Measurements from ENCODE around the gene ZNF311.
"Not testable (repeated sequence)": the region's sequence is repeated elsewhere in the genome, so short reads cannot be mapped to it uniquely, and the experiment has no call there.

The ZNF311 gene

DNA sequence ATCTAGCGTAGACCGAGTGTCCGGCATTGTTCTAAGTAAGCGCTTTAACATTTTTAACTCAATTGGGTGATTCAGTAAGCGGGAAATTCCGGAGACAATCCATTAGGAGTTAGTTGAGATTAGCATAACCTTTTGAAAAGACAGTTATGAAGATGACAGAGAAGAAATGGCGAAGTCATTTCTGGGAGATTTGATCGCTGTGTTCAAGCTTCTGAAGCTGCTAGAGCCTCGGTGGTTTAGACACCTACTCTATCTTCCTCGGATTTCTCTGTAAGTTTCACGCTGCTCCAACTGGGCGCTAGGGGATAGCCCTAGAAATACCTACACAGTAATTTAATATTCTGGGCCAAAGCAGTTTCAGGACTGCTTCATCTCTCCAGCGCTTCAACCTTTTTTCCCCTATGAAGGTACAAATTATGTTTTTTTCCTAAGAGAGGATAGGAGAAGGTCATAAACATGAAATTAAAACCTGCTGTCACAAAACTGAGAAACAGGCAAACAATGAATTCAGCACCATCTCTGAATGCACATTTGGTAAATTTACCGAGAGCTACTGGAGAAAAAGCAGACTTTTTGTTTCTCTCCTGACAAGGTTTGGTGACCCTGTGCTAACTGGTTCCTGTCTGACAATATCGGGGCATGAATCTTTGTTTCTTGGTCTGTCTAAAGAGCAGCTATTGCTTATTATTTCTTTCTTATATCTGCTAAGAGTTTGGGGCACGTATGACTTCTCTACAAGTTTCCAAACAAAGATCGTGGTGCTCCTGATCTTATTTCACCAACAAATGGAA, 22.4 kb downstream of the ZNF311 start:
- peak; percentile 71 for DNase-seq (ENCODE audit: low read depth)

DNA sequence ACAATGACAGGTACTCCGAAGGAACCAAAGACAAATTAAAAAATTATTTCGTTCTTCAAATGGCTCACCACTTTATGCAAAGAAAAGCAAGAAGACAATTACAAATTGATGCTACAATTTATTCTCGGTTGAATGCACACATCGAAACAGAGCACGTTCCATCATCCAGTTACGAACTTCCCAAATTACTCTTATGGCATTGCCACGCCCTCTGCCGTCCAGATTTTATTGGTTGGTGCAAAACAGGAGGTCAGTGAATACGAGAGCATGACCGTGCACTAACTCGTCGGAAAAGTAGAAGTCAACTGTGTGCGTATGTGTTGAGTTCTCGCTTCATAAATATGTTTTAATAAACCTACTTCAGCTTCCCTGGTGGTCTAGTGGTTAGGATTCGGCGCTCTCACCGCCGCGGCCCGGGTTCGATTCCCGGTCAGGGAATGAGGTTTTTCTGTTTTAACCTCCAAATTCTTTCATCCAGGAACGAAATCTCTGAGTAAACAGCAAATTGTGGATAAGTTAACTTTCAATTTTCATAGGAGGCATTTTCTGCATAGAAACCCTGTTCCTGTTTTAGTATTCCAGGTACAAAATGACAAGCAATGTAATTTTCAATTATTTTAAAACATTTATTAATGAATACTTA, 23.2 kb downstream of the ZNF311 start:
- peak; percentile 92 for DNase-seq (ENCODE audit: low read depth)

DNA sequence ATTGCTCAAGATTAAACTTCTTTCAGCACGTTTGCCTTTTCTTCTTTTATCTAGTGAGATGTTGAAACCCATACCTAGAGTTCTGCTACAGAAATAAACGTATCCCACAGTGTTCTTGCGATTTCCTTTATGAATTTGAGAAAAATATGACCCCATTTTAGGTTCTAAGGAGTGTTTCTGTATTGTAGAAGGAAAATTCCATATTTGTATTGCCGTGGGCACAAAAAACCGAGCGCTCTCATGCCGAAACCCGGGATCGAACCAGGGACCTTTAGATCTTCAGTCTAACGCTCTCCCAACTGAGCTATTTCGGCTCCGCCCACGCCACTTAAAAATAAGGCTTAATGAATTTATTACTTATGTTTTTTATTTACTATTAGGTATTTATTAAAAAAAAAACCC, 23.7 kb downstream of the ZNF311 start:
- no peak for DNase-seq (ENCODE audit: low read depth)

DNA sequence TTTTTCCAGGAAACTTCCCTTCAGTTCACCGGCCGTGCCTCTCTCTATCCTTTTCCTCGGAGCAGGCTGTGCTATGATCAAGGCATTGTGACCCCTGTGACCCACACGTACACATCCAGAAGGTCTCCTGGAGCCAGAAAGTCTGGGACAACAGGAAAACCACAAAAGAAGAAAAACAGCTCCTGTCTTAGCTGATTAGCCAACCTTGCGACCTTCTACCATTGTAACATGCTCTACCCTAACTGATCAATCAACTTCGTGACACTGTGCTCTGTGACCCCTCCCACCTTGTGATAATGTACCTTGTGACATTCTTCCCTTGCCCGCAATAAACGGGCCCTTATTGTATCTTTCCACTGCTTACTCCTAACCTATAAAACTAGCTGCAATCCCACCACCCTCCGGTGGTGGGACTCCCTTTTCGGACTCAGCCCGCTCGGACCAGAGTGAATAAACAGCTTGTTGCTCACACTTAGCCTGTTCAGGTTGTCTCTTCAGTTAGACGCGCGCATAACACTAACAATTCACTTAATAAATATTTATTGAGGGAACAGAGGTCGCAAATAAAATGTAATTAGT, 24.2 kb downstream of the ZNF311 start:
- DNase-seq (ENCODE audit: low read depth): peak; percentile 82

DNA sequence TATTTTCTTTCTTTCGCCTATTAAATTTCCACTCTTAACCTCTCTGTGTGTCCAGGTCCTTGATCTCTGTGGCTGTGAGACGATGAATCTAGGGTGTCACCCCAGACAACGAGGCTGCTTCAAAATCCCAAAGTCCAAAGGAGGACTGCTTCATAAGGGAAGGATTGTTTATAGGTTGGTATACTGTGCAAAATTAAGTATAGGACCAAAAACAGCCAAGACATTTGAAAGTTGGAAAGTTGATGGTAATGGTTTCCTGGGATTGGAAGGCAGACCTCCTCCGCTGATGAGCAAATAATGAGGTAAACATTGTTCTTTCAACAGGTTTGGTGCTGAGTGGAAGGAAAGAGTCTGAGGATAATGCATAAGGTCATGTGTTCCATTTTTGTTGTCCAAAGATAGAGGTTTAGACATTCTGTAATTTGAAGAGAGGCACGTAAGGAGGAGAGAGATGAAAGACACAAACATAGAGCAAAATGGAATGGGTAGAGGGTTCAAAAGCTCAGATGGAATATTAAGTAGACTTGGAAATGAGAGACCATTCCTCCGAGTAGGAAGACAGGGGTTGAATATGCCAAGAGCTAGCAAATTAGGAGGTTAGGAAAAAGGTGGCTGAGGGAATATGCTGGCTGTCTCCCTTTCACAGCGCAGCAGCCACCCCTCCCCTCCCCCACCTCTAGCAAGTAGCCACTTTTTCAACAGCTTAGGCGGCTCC, 24.8 kb downstream of the ZNF311 start:
- DNase-seq (ENCODE audit: low read depth): no peak

DNA sequence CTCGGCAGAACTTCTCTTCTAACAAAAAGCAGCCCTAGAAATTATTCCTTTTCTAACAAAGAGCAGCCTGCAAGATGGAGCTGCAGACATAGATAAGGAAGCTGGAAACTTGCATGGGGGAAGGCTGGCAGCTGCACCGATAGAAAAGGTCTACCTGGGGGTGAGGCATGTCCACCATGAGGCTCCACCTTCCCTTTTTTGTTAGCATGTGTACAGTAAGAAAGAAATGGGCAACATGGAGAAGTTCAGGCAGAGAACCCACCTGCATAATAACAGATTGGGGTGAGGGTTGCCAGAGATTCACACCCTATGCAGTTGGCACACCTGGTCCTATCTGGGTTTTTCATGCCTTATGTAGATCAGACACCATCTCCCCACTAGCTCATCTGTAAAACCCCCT, 25.4 kb downstream of the ZNF311 start:
- no peak for DNase-seq (ENCODE audit: low read depth)

DNA sequence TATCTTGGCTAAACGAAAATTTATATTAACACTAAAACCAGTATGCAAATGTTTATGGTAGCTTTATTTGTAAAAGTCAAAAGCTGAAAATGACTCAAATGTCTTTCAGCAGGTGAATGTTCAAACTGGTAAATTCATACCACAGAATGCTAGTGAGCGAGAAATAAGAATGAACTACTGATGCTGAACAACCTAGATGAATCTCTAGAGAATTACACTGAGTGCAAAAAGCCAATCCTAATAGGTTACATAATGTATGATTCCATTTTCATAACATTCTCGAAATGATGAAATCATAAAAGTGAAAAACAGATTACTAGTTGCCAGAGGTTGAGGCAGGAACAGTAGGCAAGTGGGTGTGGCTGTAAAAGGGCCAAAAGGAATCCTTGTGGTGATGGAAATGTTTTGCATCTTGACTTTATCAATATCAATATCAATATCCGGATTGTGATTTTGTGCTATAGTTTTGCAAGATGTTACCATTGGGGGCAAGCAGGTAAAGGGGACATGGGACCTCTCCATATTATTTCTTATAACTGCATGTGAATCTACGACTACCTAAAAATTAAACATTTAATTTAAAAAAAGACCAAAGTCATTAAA, 26.1 kb downstream of the ZNF311 start:
- DNase-seq (ENCODE audit: low read depth): no peak

DNA sequence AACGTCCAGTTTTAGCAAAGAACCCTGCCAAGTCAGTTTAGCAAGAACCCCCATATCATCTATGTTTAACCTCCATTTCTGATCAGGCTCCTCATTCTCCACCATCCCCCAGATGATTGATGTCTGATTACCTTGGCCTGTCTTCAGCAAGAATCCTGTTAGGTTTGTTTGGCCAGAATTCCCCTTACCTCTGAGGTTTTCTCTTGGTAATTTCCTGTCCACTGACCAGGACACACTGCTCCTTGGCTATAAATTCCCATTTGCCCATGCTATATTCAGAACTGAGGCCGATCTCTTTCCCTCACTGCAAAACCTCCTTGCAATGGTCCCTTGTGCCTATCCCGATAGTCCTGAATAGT, 27.0 kb downstream of the ZNF311 start:
- no peak for DNase-seq (ENCODE audit: low read depth)

DNA sequence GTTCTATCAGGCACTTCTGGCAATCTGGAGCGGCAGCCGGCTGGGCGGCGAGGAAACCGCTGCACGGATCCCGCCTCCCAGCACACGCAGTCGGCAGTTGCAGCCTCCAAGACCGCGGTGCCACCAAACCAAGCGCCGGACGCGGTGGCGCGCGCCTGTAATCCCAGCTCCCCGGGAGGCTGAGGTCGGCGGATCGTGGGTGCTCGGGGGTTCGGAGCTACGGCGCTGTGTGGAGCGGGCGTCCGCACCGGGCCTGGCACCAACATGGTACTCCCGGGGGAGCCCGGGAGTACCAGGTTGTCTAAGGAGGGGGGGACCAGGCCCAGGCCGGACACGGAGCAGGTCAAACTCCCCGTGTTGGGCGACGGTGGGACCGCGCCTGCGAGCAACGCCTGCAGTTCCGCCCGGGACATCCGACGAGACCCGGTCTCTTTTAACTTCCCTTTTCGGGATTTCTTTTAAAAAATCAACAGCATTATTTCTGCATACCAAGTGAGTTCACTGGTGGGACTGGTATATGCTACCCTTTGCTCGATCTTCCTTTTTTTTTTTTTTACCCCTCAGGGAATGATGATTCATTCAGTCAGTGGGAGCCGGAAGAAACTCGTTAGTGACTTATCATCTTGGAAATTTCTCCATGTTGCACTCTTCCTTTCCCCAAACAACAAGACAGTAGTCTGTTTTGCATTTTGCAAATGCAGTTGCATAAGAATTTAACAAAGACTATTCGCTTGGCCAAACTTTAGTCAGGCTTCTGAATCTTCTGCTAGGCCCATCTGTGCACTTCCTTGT, 27.6 kb downstream of the ZNF311 start:
- DNase-seq (ENCODE audit: low read depth): peak; percentile 85

DNA sequence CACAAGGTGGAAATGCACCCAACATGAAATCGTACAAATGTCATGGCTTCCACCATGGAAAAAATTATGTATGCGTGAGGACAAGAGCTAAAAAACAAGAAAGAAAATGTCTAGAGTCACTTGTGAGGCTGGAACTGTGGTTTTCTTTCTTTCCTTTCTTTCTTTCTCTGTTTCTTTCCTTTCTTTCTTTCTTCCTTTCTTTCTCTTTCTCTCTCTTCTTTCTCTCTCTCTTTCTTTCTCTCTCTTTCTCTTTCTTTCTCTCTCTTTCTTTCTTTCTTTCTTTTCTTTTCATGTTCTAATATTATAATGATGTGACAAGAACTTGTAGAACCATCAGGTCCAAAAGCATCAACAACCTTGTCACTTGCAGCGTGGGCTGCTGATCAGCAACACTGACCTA, 28.4 kb downstream of the ZNF311 start:
- no peak for DNase-seq (ENCODE audit: low read depth)

DNA sequence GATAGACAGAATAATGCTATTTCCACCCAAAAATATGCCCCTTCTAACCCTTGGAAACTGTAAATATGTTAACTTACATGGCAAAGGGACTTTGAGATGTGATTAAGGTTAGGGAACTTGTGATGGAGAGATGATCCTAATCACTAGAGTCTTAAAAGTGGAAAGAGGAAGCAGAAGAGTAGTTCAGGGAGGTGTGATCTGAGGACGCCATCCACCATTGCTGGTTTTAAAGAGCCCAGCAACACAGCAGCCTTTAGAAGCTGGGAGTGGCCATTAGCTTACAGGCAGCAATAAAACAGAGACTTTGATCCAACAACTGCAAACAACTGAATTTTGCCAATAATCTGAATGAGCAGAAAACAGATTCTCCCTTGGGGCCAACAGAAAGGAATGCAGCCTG, 30.6 kb downstream of the ZNF311 start:
- no peak for DNase-seq (ENCODE audit: low read depth)

DNA sequence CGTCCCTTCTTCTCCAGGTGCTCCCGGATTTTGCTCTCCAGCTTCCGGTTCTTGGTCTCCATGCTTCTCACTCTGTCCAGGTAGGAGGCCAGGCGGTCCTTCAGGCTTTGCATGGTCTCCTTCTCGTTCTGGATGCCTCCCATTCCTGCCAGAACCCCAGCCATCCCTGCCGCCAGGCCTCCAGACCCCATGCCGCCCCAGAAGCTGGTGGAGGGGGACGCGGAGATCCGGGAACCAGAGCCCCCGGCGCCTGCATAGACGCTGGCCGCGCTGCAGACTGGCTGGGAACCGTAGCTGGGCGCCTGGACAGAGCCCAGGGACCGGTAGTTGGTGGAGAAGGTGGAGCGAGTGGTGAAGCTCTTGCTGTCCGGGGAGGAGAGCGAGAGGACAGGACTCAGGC, 35.1 kb downstream of the ZNF311 start:
- not testable (repeated sequence) for DNase-seq (ENCODE audit: low read depth)

DNA sequence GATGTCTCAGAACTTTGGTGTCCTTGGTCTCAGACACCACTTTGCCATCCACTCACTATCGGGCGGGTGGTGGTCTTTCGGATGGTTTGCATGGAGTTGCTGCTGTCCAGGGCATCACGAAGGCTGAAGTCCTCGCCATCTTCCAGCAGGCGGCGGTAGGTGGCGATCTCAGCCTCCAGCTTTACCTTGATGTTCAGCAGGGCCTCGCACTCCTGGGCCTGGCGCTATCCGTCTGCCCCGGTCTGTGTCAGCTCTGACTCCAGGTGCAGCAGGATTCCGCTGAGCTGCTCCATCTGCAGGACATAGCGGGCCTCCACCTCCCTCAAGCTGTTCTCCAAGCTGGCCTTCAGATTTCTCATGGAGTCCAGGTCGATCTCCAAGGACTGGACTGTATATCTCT, 36.0 kb downstream of the ZNF311 start:
- no peak for DNase-seq (ENCODE audit: low read depth)

DNA sequence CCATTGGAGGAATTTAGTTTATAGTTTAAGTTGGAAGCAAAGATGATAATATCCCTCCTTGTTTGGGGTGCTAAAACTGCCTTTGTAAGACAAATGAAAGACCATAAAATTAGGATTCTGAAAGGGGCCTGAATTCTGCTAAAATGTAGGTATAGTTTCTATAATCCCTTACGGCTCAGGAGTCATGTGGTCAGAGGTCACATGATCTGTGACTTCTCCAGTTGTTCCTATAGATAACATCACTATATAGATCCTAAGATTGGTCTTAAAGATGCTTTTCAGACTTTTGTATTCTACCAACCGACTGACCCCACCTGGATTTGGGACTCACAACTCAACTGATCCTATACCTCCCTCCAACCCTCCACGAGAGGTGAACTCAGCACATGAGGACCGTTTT, 36.6 kb downstream of the ZNF311 start:
- DNase-seq (ENCODE audit: low read depth): no peak

DNA sequence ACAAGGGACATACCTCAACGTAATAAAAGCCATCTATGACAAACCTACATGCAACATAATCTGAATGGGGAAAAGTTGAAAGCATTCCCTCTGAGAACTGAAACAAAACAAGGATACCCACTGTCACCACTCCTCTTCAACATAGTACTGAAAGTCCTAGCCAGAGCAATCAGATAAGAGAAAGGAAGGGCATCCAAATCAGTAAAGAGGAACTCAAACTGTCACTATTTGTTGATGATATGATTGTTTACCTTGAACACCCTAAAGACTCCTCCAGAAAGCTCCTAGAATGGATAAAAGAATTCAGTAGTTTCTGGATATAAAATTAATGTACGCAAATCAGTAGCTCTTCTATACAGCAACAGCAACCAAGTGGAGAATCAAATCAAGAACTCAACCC, 39.4 kb downstream of the ZNF311 start:
- no peak for DNase-seq (ENCODE audit: low read depth)

DNA sequence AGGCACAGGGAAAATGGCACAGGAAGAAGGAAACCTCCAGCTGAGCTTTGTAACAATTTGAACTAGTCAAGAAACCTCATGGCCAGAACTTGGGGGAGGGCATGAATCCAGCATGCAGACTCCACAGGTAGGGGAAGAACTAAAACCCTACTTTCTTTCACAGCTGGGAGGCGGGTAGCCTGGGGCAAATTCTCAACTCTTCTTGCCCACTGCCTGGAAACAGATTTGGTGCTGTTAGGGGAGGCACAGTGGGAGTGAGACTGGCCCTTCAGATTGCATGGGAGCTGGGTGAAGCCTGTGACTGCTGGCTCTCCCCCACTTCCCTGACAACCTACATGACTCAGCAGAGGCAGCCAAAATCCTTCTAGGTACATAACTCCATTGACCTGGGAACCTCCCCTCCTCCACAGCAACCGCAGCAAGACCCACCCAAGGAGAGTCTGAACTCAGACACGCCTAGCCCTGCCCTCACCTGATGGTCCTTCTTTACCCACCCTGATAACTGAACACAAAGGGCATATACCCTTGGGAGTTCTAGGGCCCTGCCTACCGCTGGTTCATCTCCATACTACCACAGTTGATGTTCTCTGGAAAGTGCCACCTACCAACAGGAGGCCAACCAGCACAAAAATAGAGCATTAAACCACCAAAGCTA, 44.1 kb downstream of the ZNF311 start:
- DNase-seq (ENCODE audit: low read depth): no peak

DNA sequence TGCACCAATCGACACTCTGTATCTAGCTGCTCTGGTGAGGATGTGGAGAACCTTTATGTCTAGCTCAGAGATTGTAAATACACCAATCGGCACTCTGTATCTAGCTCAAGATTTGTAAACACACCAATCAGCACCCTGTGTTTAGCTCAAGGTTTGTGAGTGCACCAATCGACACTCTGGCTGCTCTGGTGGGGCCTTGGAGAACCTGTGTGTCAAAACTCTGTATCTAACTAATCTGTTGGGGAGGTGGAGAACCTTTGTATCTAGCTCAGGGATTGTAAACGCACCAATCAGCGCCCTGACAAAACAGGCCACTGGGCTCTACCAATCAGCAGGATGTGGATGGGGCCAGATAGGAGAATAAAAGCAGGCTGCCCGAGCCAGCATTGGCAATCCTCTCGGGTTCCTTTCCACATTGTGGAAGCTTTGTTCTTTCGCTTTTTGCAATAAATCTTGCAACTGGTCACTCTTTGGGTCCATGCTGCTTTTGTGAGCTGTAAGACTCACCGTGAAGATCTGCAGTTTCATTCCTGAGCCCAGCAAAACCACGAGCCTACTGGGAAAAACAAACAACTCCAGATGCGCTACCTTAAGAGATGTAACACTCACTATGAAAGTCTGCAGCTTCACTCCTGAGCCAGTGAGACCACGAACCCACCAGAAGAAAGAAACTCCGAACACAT, 46.4 kb downstream of the ZNF311 start:
- not testable (repeated sequence) for DNase-seq (ENCODE audit: low read depth)

DNA sequence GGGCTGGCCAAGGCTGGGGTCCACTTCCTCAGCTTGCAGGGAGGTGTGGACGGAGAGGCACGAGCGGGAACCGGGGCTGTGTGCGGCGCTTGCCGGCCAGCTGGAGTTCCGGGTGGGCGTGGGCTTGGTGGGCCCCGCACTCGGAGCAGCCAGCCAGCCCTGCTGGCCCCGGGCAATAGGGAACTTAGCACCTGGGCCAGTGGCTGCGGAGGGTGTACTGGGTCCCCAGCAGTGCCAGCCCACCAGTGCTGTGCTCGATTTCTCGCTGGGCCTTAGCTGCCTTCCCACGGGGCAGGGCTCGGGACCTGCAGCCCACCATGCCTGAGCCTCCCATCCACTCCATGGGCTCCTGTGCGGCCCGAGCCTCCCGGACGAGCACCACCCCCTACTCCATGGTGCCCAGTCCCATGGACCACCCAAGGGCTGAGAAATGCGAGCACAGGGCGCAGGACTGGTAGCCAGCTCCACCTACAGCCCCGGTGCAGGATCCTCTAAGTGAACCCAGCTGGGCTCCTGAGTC, 47.3 kb downstream of the ZNF311 start:
- DNase-seq (ENCODE audit: low read depth): not testable (repeated sequence)

DNA sequence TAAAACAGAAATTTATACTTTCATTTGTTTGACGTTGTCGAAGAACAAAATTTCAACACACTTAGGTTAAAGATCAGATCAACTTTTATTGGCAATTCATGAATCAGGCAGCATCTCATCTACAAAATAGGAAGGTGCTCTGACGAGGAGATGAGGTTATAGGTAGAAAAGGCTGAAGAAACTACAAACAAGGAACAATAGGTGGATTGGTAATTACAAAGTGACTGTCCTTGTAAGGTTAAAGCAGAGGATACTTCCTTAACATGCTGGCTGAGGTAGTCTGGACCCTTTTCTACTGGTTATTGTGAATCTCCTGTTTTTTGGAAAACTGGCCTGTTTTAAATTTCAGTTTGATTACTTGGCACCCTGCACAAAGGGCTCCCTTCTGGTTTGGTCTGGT, 48.8 kb downstream of the ZNF311 start:
- no peak for DNase-seq (ENCODE audit: low read depth)

DNA sequence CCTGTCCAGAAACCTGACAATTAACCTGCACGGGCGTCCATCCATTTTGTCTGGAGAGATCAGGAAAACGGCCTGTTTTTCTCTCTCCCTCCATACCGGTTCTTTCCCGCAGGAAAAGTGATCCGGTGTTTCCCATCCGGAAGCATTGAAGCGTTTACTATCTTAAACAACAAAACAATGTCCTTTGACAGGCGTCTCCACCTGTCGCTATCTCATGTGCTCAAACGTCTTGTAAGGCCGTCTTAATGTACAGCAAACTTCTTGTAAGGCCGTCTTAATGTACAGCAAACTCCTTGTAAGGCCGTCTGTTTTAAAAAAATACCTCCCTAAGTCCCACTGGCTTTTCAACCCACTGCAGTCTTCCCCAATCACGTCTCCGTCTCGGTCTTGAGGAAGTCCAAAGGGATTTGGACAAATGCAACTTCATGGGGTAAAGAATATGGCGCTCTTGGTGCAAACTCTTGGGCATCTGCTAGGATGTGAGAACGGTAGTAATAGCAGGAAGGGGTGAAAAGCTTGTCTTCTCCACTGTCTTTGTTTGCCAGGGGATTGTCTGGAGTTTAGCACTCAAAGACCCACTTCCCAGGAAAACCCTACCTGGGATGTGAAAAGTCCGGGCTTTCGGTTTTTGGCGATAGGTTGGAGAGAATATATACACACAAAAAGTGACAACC, 51.4 kb downstream of the ZNF311 start:
- peak; percentile 24 for DNase-seq (ENCODE audit: low read depth)

Measured in amniotic epithelial cell (primary cell).